IMR-90 (cell line): Measurements from ENCODE around the gene COL23A1. TPM values are rescaled to one million over a fixed set of nuclear protein-coding genes. Genes with fewer than 3 reads are reported as not detected.

Source experiments
- ATAC-seq: fragments of 200-7000 bp; cut with Tn5 transposase; 2 replicates; pipeline ENCODE4 v1.9.1; 2020; ENCODE audit warnings: low read depth, mild to moderate bottlenecking, moderate library complexity
- BruUV-seq: library from RNA; stranded (reverse); fragments of 400-500 nt; replicated peaks from 2 replicates; lab custom pipeline; 2021; lab: Mats Ljungman, UMichigan
- CTCF ChIA-PET: fragments of 300-600 bp; formaldehyde crosslinking; extraction: SDS; loops from one replicate; lab custom pipeline; 2021; ENCODE audit warnings: antibody characterized with exemption; lab: Yijun Ruan, JAX
- POLR2A ChIA-PET: fragments of 300-600 bp; sonication (Branson Sonifier 250); formaldehyde crosslinking; loops from one replicate; lab custom pipeline; 2022; ENCODE audit warnings: antibody characterized with exemption; ENCODE audit not compliant: unreplicated experiment; lab: Charles Lee
- DNase-seq: peaks from one replicate; pipeline ENCODE4 v3.0.0; 2013
- H2AFZ ChIP-seq: replicated peaks from 2 replicates; pipeline ENCODE3; 2013; ENCODE audit warnings: low read length, mild to moderate bottlenecking; ENCODE audit not compliant: poor library complexity
- H2AK5ac ChIP-seq: 2 replicates; pipeline ENCODE4 v1.6.1; 2013; ENCODE audit warnings: low read depth, low read length, inconsistent platforms
- H2AK9ac ChIP-seq: replicated peaks from 2 replicates; pipeline ENCODE3; 2013; ENCODE audit warnings: mild to moderate bottlenecking, low read depth, low read length, moderate library complexity; ENCODE audit not compliant: poor library complexity
- H2BK120ac ChIP-seq: 2 replicates; pipeline ENCODE4 v1.6.1; 2013; ENCODE audit warnings: low read depth, low read length, inconsistent platforms
- H2BK15ac ChIP-seq: 3 replicates; pipeline ENCODE4 v1.6.1; 2013; ENCODE audit warnings: low read depth, low read length, inconsistent platforms
- H2BK20ac ChIP-seq: 2 replicates; pipeline ENCODE4 v1.6.1; 2013; ENCODE audit warnings: low read depth, mild to moderate bottlenecking, inconsistent platforms, low read length, moderate library complexity
- H2BK5ac ChIP-seq: 2 replicates; pipeline ENCODE4 v1.6.1; 2013; ENCODE audit warnings: mild to moderate bottlenecking, low read depth, low read length, inconsistent platforms; ENCODE audit not compliant: poor library complexity, severe bottlenecking
- H3K14ac ChIP-seq: replicated peaks from 2 replicates; pipeline ENCODE4 v1.6.1; 2013; ENCODE audit warnings: low read depth, low read length, inconsistent platforms
- H3K18ac ChIP-seq: 2 replicates; pipeline ENCODE4 v1.6.1; 2013; ENCODE audit warnings: low read depth, low read length, control low read depth
- H3K23ac ChIP-seq: 2 replicates; pipeline ENCODE4 v1.6.1; 2013; ENCODE audit warnings: low read depth, low read length, inconsistent platforms
- H3K27ac ChIP-seq: 2 replicates; pipeline ENCODE4 v1.5.1; 2013; ENCODE audit warnings: mild to moderate bottlenecking, control low read depth, low read length; ENCODE audit not compliant: insufficient read depth
- H3K27me3 ChIP-seq: 2 replicates; pipeline ENCODE4 v1.6.1; 2013; ENCODE audit warnings: low read length; ENCODE audit not compliant: control insufficient read depth, insufficient read depth
- H3K36me3 ChIP-seq: 2 replicates; pipeline ENCODE4 v1.6.1; 2013; ENCODE audit warnings: low read length, mixed read lengths; ENCODE audit not compliant: control insufficient read depth, insufficient read depth
- H3K4ac ChIP-seq: 2 replicates; pipeline ENCODE4 v1.6.1; 2013; ENCODE audit warnings: low read depth, low read length, inconsistent platforms
- H3K4me1 ChIP-seq: 2 replicates; pipeline ENCODE4 v1.6.1; 2013; ENCODE audit warnings: low read length, mixed read lengths; ENCODE audit not compliant: control insufficient read depth, insufficient read depth
- H3K4me2 ChIP-seq: 2 replicates; pipeline ENCODE4 v1.6.1; 2013; ENCODE audit warnings: low read depth, mild to moderate bottlenecking, control low read depth, low read length, moderate library complexity
- H3K4me3 ChIP-seq: 2 replicates; pipeline ENCODE4 v1.5.1; 2013; ENCODE audit warnings: low read depth, mild to moderate bottlenecking, control low read depth, low read length, moderate library complexity; ENCODE audit not compliant: insufficient read depth
- H3K56ac ChIP-seq: 2 replicates; pipeline ENCODE4 v1.6.1; 2013; ENCODE audit warnings: low read length, inconsistent platforms; ENCODE audit not compliant: insufficient read depth; ENCODE audit errors: extremely low read depth
- H3K79me1 ChIP-seq, 2 experiments: 2 replicates each; pipeline ENCODE4 v1.6.1; 2013; ENCODE audit warnings: low read length in 2 of 2, inconsistent platforms in 1 of 2, low read depth in 1 of 2
- H3K9ac ChIP-seq: 2 replicates; pipeline ENCODE4 v1.6.1; 2013; ENCODE audit warnings: low read depth, low read length, control low read depth
- H3K9me1 ChIP-seq: 2 replicates; pipeline ENCODE4 v1.6.1; 2013; ENCODE audit warnings: low read length, inconsistent platforms; ENCODE audit not compliant: insufficient read depth
- H3K9me3 ChIP-seq: 2 replicates; pipeline ENCODE4 v1.6.1; 2013; ENCODE audit warnings: low read length; ENCODE audit not compliant: control insufficient read depth, insufficient read depth
- H4K20me1 ChIP-seq: 2 replicates; pipeline ENCODE4 v1.6.1; 2013; ENCODE audit warnings: low read length, inconsistent platforms; ENCODE audit not compliant: insufficient read depth
- H4K5ac ChIP-seq: 2 replicates; pipeline ENCODE4 v1.6.1; 2013; ENCODE audit warnings: mild to moderate bottlenecking, low read depth, low read length, control low read depth
- H4K8ac ChIP-seq, 2 experiments: 2 replicates each; pipeline ENCODE4 v1.6.1; 2013; ENCODE audit warnings: low read depth in 2 of 2, low read length in 2 of 2, control low read depth in 1 of 2, inconsistent platforms in 1 of 2
- H4K91ac ChIP-seq: 2 replicates; pipeline ENCODE4 v1.6.1; 2013; ENCODE audit warnings: low read depth, low read length, inconsistent platforms; ENCODE audit not compliant: insufficient read depth
- BHLHE40 ChIP-seq: fragments of 150-350 bp; IDR thresholded peaks from 2 replicates; pipeline ENCODE4 v1.6.1; 2016; ENCODE audit warnings: mild to moderate bottlenecking, low read depth, low read length
- CEBPB ChIP-seq: IDR thresholded peaks from 2 replicates; pipeline ENCODE4 v1.6.1; 2012; ENCODE audit warnings: low read depth, low read length, improper control_type of control experiment
- CHD1 ChIP-seq: IDR thresholded peaks from 2 replicates; pipeline ENCODE4 v1.6.1; 2012; ENCODE audit warnings: low read depth, low read length, improper control_type of control experiment
- CTCF ChIP-seq: conservative IDR thresholded peaks from 2 replicates; pipeline ENCODE4 v1.5.1; 2012; ENCODE audit warnings: mild to moderate bottlenecking, low read depth, low read length, improper control_type of control experiment
- ELK1 ChIP-seq: fragments of 150-350 bp; IDR thresholded peaks from 2 replicates; pipeline ENCODE4 v1.6.1; 2016; ENCODE audit warnings: low read depth, mild to moderate bottlenecking, low read length, moderate library complexity, borderline replicate concordance
- FOS ChIP-seq: fragments of 150-350 bp; IDR thresholded peaks from 2 replicates; pipeline ENCODE4 v1.6.1; 2016; ENCODE audit warnings: low read depth, low read length
- MAFK ChIP-seq: IDR thresholded peaks from 2 replicates; pipeline ENCODE4 v1.6.1; 2012; ENCODE audit warnings: low read depth, low read length, improper control_type of control experiment
- MAZ ChIP-seq: IDR thresholded peaks from 2 replicates; pipeline ENCODE4 v1.6.1; 2012; ENCODE audit warnings: low read depth, mild to moderate bottlenecking, low read length, improper control_type of control experiment, moderate library complexity, borderline replicate concordance
- MXI1 ChIP-seq: IDR thresholded peaks from 2 replicates; pipeline ENCODE4 v1.6.1; 2012; ENCODE audit warnings: low read depth, mild to moderate bottlenecking, low read length, moderate library complexity, borderline replicate concordance
- NFE2L2 ChIP-seq: fragments of 150-350 bp; IDR thresholded peaks from 2 replicates; pipeline ENCODE4 v1.6.1; 2016; ENCODE audit warnings: low read depth, mild to moderate bottlenecking, low read length
- POLR2A ChIP-seq: IDR thresholded peaks from 2 replicates; pipeline ENCODE4 v1.6.1; 2012; ENCODE audit warnings: mild to moderate bottlenecking, low read depth, low read length
- RAD21 ChIP-seq: IDR thresholded peaks from 2 replicates; pipeline ENCODE4 v1.6.1; 2012; ENCODE audit warnings: low read length, improper control_type of control experiment
- RCOR1 ChIP-seq: IDR thresholded peaks from 2 replicates; pipeline ENCODE4 v1.6.1; 2012; ENCODE audit warnings: mild to moderate bottlenecking, low read length, improper control_type of control experiment; ENCODE audit not compliant: insufficient replicate concordance
- RFX5 ChIP-seq: IDR thresholded peaks from 2 replicates; pipeline ENCODE4 v1.8.0; 2012; ENCODE audit warnings: low read depth, mild to moderate bottlenecking, low read length, moderate library complexity
- SMC3 ChIP-seq: fragments of 150-350 bp; IDR thresholded peaks from 2 replicates; pipeline ENCODE4 v1.6.1; 2016; ENCODE audit warnings: low read depth, mild to moderate bottlenecking, antibody characterized with exemption, low read length, moderate library complexity
- USF2 ChIP-seq: fragments of 150-350 bp; IDR thresholded peaks from 2 replicates; pipeline ENCODE4 v1.6.1; 2017; ENCODE audit warnings: mild to moderate bottlenecking, antibody characterized with exemption, low read length, low read depth
- WGBS, 2 experiments: methylation state at CpG; one replicate each; pipeline versions ENCODE4 v1.1.5 to v1.1.7; 2013; ENCODE audit warnings: missing lambda C conversion rate in 2 of 2; ENCODE audit not compliant: insufficient read length in 1 of 2; ENCODE audit errors: extremely low coverage in 2 of 2; 5-methylcytosine and 5-hydroxymethylcytosine counted together
- dilution Hi-C: fragments of 300-500 bp; cut with HindIII; formaldehyde crosslinking; loops from one replicate; pipeline ENCODE4 v1.14.3; 2018; ENCODE audit warnings: low sequenced_read_pairs; ENCODE audit not compliant: unreplicated experiment
- in situ Hi-C: fragments of 300-500 bp; cut with MboI; formaldehyde crosslinking; loops from 3 replicates; pipeline ENCODE4 v1.14.3; 2019; ENCODE audit warnings: low sequenced_read_pairs, inconsistent platforms, mixed read lengths
- intact Hi-C: fragments of 100-400 bp; cut with micrococcal nuclease; formaldehyde crosslinking; loops from 2 replicates; pipeline ENCODE4 v1.10.0; 2022
- polyA plus RNA-seq, 3 experiments: library from polyadenylated mRNA; depleted of rRNA; stranded (reverse); fragments of >200 nt; gene quantifications; 2 replicates each; pipeline ENCODE4 v1.2.3, GENCODE V29; 2012; ENCODE audit warnings: low replicate concordance in 1 of 3
- total RNA-seq: library from RNA; depleted of rRNA; stranded (reverse); fragments of >200 nt; gene quantifications from 2 replicates; pipeline ENCODE4 v1.2.3, GENCODE V29; 2012

Gene COL23A1
- total and polyA plus RNA-seq, 2 of the 4 experiments (the other 2 are of a cell fraction) = not detected

GRCh38 chr5:178478370-178478769, 111.8 kb downstream of the COL23A1 start:
- CTCF ChIA-PET = no interaction called here

More at GRCh38 chr5:178478370-178478769, 111.8 kb downstream of the COL23A1 start:
- H3K14ac ChIP-seq = no peak overlapping the region
- H3K36me3 ChIP-seq = no peaks in the 10 kb centered on the region
- no TSS peak for BruUV-seq
- no peaks in the 10 kb centered on the region for H3K9me1 ChIP-seq
- no peak overlapping the region for H3K4me2 ChIP-seq
- no peaks in the 10 kb centered on the region for H3K27me3 ChIP-seq
- no peak overlapping the region for H3K18ac ChIP-seq
- DNase-seq (no peak), ATAC-seq (no peak)
- no peak overlapping the region for H4K8ac ChIP-seq
- intact Hi-C loops = no loop called here
- H3K23ac ChIP-seq = no peak overlapping the region
- H4K20me1 ChIP-seq = no peaks in the 10 kb centered on the region
- POLR2A ChIA-PET = no interaction called here
- no peak overlapping the region for H2AK5ac ChIP-seq
- H3K4me3 ChIP-seq = no peak overlapping the region
- TF ChIP-seq RFX5 (no peak), FOS (no peak), RCOR1 (no peak), ELK1 (no peak), NFE2L2 (no peak), CTCF (no peak), MXI1 (no peak), POLR2A (no peak), RAD21 (no peak), SMC3 (no peak), MAFK (no peak), CEBPB (no peak), BHLHE40 (no peak), USF2 (no peak), MAZ (no peak), CHD1 (no peak)
- H3K4ac ChIP-seq = no peak overlapping the region
- no peaks in the 10 kb centered on the region for H3K4me1 ChIP-seq
- H2AK9ac ChIP-seq = no peak overlapping the region
- no peak overlapping the region for H3K9ac ChIP-seq
- dilution Hi-C loops = no loop called here
- no peak overlapping the region for H3K56ac ChIP-seq
- no peak overlapping the region for H2BK20ac ChIP-seq
- in situ Hi-C loops = no loop called here
- H2AFZ ChIP-seq = no peak overlapping the region
- no peak overlapping the region for H2BK15ac ChIP-seq
- peaks cover 5% of the 10 kb centered on the region for H3K9me3 ChIP-seq
- no peaks in the 10 kb centered on the region for H3K79me1 ChIP-seq
- H3K27ac ChIP-seq = no peak overlapping the region
- WGBS, 2 experiments = 33% methylated on average over 1 of the region's 5 CpGs; no CpG with 5 or more reads in 1 of the 2 experiments
- H2BK120ac ChIP-seq = no peak overlapping the region
- H2BK5ac ChIP-seq = no peak overlapping the region
- H4K5ac ChIP-seq = no peak overlapping the region
- H4K91ac ChIP-seq = no peak overlapping the region
